SK-N-SH treated with all-trans-retinoic acid at 6 μM for 48 hours (cell line): Measurements from ENCODE around the gene SRCAP.

Experiments used
- ATAC-seq: fragments of 200-7000 bp; cut with Tn5 transposase; 3 replicates; pipeline ENCODE4 v1.9.1; 2020; ENCODE audit warnings: mild to moderate bottlenecking, moderate library complexity
- ARNTL ChIP-seq: fragments of 450-650 bp; formaldehyde crosslinking; IDR thresholded peaks from 2 replicates; pipeline ENCODE4 v1.5.0; 2020; ENCODE audit warnings: low read depth, mild to moderate bottlenecking, moderate library complexity, borderline replicate concordance
- BACH2 ChIP-seq: fragments of 250-450 bp; sonication (Bioruptor Pico); IDR thresholded peaks from 2 replicates; pipeline ENCODE4 v1.9.0; 2021; ENCODE audit warnings: mild to moderate bottlenecking, borderline replicate concordance
- CSDC2 ChIP-seq: fragments of 250-450 bp; sonication (Bioruptor Pico); IDR thresholded peaks from 2 replicates; pipeline ENCODE4 v1.5.0; 2020; ENCODE audit warnings: mild to moderate bottlenecking, moderate library complexity
- CSRNP3 ChIP-seq: fragments of 250-450 bp; sonication (Bioruptor Pico); IDR thresholded peaks from 2 replicates; pipeline ENCODE4 v1.5.1; 2021; ENCODE audit warnings: mild to moderate bottlenecking, moderate library complexity
- ISL1 ChIP-seq: fragments of 250-450 bp; sonication (Bioruptor Pico); IDR thresholded peaks from 2 replicates; pipeline ENCODE4 v2.1.2; 2022; ENCODE audit warnings: mild to moderate bottlenecking, moderate library complexity
- OSR1 ChIP-seq: fragments of 250-450 bp; sonication (Bioruptor Pico); IDR thresholded peaks from 2 replicates; pipeline ENCODE4 v1.8.0; 2022; ENCODE audit warnings: moderate library complexity, mild to moderate bottlenecking, inconsistent platforms
- POU6F1 ChIP-seq: fragments of 250-450 bp; sonication (Bioruptor Pico); IDR thresholded peaks from 2 replicates; pipeline ENCODE4 v1.8.0; 2021; ENCODE audit warnings: low read depth, mild to moderate bottlenecking, moderate library complexity, borderline replicate concordance
- PPARA ChIP-seq: fragments of 250-450 bp; sonication (Bioruptor Pico); IDR thresholded peaks from 2 replicates; pipeline ENCODE4 v1.5.0; 2020; ENCODE audit warnings: mild to moderate bottlenecking, borderline replicate concordance
- RARB ChIP-seq: fragments of 250-450 bp; sonication (Bioruptor Pico); IDR thresholded peaks from 2 replicates; pipeline ENCODE4 v1.8.0; 2021; ENCODE audit warnings: mild to moderate bottlenecking, moderate library complexity
- SNAI2 ChIP-seq: fragments of 250-450 bp; sonication (Bioruptor Pico); IDR thresholded peaks from 2 replicates; pipeline ENCODE4 v1.5.0; 2020; ENCODE audit warnings: mild to moderate bottlenecking, moderate library complexity
- TCF4 ChIP-seq: fragments of 250-450 bp; sonication (Bioruptor Pico); IDR thresholded peaks from 2 replicates; pipeline ENCODE4 v1.8.0; 2021; ENCODE audit warnings: mild to moderate bottlenecking, moderate library complexity, borderline replicate concordance
- TOX ChIP-seq: fragments of 250-450 bp; sonication (Bioruptor Pico); IDR thresholded peaks from 2 replicates; pipeline ENCODE4 v1.8.0; 2021; ENCODE audit warnings: mild to moderate bottlenecking, moderate library complexity, borderline replicate concordance
- TSHZ2 ChIP-seq: fragments of 250-450 bp; sonication (Bioruptor Pico); IDR thresholded peaks from 2 replicates; pipeline ENCODE4 v1.5.0; 2020; ENCODE audit warnings: mild to moderate bottlenecking, moderate library complexity
- ZFP30 ChIP-seq: fragments of 450-650 bp; formaldehyde crosslinking; IDR thresholded peaks from 2 replicates; pipeline ENCODE4 v1.5.0; 2022; ENCODE audit warnings: mild to moderate bottlenecking, moderate library complexity
- ZNF565 ChIP-seq: fragments of 450-650 bp; formaldehyde crosslinking; conservative IDR thresholded peaks from 2 replicates; pipeline ENCODE4 v1.5.0; 2020; ENCODE audit warnings: low read depth, mild to moderate bottlenecking, moderate library complexity
- ZNF70 ChIP-seq: fragments of 450-650 bp; formaldehyde crosslinking; IDR thresholded peaks from 2 replicates; pipeline ENCODE4 v1.5.0; 2020; ENCODE audit warnings: mild to moderate bottlenecking, moderate library complexity
- ZNF8 ChIP-seq: fragments of 450-650 bp; formaldehyde crosslinking; IDR thresholded peaks from 2 replicates; pipeline ENCODE4 v1.5.0; 2020; ENCODE audit warnings: mild to moderate bottlenecking, moderate library complexity
- TF ChIP-seq, protein P1 (sequence below): fragments of 250-450 bp; sonication (Bioruptor Pico); IDR thresholded peaks from 2 replicates; pipeline ENCODE4 v1.5.1; 2020; ENCODE audit warnings: low read depth, mild to moderate bottlenecking, moderate library complexity
- TF ChIP-seq, protein P2 (sequence below): fragments of 250-450 bp; sonication (Bioruptor Pico); IDR thresholded peaks from 2 replicates; pipeline ENCODE4 v1.8.0; 2020; ENCODE audit warnings: mild to moderate bottlenecking, moderate library complexity, borderline replicate concordance

The SRCAP gene

GRCh38 chr16:30677931-30678585 is 20.9 kb upstream of the SRCAP start:
- ATAC-seq, result no peak
- TF ChIP-seq ZNF70, result no peak
- no peak for TF ChIP-seq ZFP30
- no peak for TF ChIP-seq ISL1 (CRISPR knock-in tag)
- no peak for TF ChIP-seq PPARA (CRISPR knock-in tag)
- no peak for TF ChIP-seq ZNF8 (CRISPR knock-in tag)
- TF ChIP-seq TOX, result no peak

- TF ChIP-seq ZNF70 (no peak), TOX (no peak), ISL1 (CRISPR knock-in tag) (no peak), OSR1 (CRISPR knock-in tag) (no peak), PPARA (CRISPR knock-in tag) (no peak)
- TF ChIP-seq, protein P1, sequence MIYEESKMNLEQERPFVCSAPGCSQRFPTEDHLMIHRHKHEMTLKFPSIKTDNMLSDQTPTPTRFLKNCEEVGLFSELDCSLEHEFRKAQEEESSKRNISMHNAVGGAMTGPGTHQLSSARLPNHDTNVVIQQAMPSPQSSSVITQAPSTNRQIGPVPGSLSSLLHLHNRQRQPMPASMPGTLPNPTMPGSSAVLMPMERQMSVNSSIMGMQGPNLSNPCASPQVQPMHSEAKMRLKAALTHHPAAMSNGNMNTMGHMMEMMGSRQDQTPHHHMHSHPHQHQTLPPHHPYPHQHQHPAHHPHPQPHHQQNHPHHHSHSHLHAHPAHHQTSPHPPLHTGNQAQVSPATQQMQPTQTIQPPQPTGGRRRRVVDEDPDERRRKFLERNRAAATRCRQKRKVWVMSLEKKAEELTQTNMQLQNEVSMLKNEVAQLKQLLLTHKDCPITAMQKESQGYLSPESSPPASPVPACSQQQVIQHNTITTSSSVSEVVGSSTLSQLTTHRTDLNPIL (CRISPR knock-in tag), result no peak
- TF ChIP-seq, all 23 proteins: peak for 0
- no peak for ATAC-seq
Measured at GRCh38 chr16:30678586-30678970, 20.4 kb upstream of the SRCAP start.

GRCh38 chr16:30680326-30680725 is 18.6 kb upstream of the SRCAP start:
- TF ChIP-seq CSRNP3 (CRISPR knock-in tag) (no peak), POU6F1 (CRISPR knock-in tag) (no peak), SNAI2 (CRISPR knock-in tag) (no peak), OSR1 (CRISPR knock-in tag) (no peak), ISL1 (CRISPR knock-in tag) (no peak), TSHZ2 (CRISPR knock-in tag) (no peak), CSDC2 (CRISPR knock-in tag) (no peak), BACH2 (CRISPR knock-in tag) (no peak), ZNF70 (no peak), TCF4 (CRISPR knock-in tag) (no peak), ZNF8 (CRISPR knock-in tag) (no peak), ARNTL (no peak), ZNF565 (CRISPR knock-in tag) (no peak), RARB (no peak)
- TF ChIP-seq, all 23 proteins: peak for 0
- no peak for ATAC-seq

- ATAC-seq, result no peak
- TF ChIP-seq BACH2 (CRISPR knock-in tag) (no peak), ZNF8 (CRISPR knock-in tag) (no peak), CSDC2 (CRISPR knock-in tag) (no peak), ZFP30 (no peak), RARB (no peak), CSRNP3 (CRISPR knock-in tag) (no peak), TOX (no peak), POU6F1 (CRISPR knock-in tag) (no peak)
- TF ChIP-seq, protein P2, sequence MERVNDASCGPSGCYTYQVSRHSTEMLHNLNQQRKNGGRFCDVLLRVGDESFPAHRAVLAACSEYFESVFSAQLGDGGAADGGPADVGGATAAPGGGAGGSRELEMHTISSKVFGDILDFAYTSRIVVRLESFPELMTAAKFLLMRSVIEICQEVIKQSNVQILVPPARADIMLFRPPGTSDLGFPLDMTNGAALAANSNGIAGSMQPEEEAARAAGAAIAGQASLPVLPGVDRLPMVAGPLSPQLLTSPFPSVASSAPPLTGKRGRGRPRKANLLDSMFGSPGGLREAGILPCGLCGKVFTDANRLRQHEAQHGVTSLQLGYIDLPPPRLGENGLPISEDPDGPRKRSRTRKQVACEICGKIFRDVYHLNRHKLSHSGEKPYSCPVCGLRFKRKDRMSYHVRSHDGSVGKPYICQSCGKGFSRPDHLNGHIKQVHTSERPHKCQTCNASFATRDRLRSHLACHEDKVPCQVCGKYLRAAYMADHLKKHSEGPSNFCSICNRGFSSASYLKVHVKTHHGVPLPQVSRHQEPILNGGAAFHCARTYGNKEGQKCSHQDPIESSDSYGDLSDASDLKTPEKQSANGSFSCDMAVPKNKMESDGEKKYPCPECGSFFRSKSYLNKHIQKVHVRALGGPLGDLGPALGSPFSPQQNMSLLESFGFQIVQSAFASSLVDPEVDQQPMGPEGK (CRISPR knock-in tag), result no peak
Measured at GRCh38 chr16:30688701-30689100, 10.3 kb upstream of the SRCAP start.
